Erythroblast (primary cell): ENCODE measurements around the gene ARID3B.

Experiments
- GATA1 ChIP-seq: IDR thresholded peaks from 2 replicates; pipeline ENCODE4 v1.6.1; 2011; ENCODE audit warnings: low read depth, mild to moderate bottlenecking, control low read depth, low read length, moderate library complexity
- POLR2A ChIP-seq: IDR thresholded peaks from 2 replicates; pipeline ENCODE4 v1.6.1; 2011; ENCODE audit warnings: mild to moderate bottlenecking, low read length

- TF ChIP-seq GATA1 (no peak), POLR2A (no peak)
Observed at GRCh38 chr15:74633781-74634180, 92.8 kb downstream of the ARID3B start.
